KMS-11 (cell line): ENCODE measurements around the gene HYAL1.

Experiments used
- H2AFZ ChIP-seq: fragments of 200-600 bp; sonication (generic); 2 replicates; pipeline ENCODE4 v1.6.1; 2016; ENCODE audit warnings: antibody characterized with exemption, mixed run types, low read depth
- H3K27ac ChIP-seq: fragments of 200-600 bp; sonication (generic); 2 replicates; pipeline ENCODE4 v1.6.1; 2016; ENCODE audit warnings: mild to moderate bottlenecking, mixed run types
- H3K27me3 ChIP-seq: fragments of 200-600 bp; sonication (generic); 2 replicates; pipeline ENCODE4 v1.6.1; 2017; ENCODE audit warnings: mild to moderate bottlenecking, low read depth, mixed run types, moderate library complexity; ENCODE audit not compliant: insufficient read depth
- H3K36me3 ChIP-seq: fragments of 200-600 bp; sonication (generic); 2 replicates; pipeline ENCODE4 v1.6.1; 2017; ENCODE audit warnings: mild to moderate bottlenecking, mixed run types; ENCODE audit not compliant: insufficient read depth
- H3K4me1 ChIP-seq: fragments of 200-600 bp; sonication (generic); 2 replicates; pipeline ENCODE4 v1.6.1; 2016; ENCODE audit warnings: mild to moderate bottlenecking, low read depth, mixed run types; ENCODE audit not compliant: poor library complexity, severe bottlenecking
- H3K4me2 ChIP-seq: fragments of 200-600 bp; sonication (generic); 2 replicates; pipeline ENCODE4 v1.7.0; 2016; ENCODE audit warnings: mild to moderate bottlenecking, mixed run types
- H3K4me3 ChIP-seq: fragments of 200-600 bp; sonication (generic); IDR thresholded peaks from 2 replicates; pipeline ENCODE4 v1.6.1; 2017; ENCODE audit warnings: low read depth, low read length, mixed read lengths; ENCODE audit not compliant: insufficient read depth
- H3K79me2 ChIP-seq: fragments of 200-600 bp; sonication (generic); 2 replicates; pipeline ENCODE4 v1.6.1; 2016; ENCODE audit warnings: low read depth, mixed run types; ENCODE audit not compliant: insufficient read depth
- H3K9ac ChIP-seq: fragments of 200-600 bp; sonication (generic); 2 replicates; pipeline ENCODE4 v1.6.1; 2016; ENCODE audit warnings: mild to moderate bottlenecking, mixed run types
- H4K20me1 ChIP-seq: fragments of 200-600 bp; sonication (generic); 2 replicates; pipeline ENCODE4 v1.6.1; 2016; ENCODE audit warnings: mild to moderate bottlenecking, mixed run types; ENCODE audit not compliant: insufficient read depth
- TF ChIP-seq, protein P1 (sequence below): fragments of 200-600 bp; sonication (generic); conservative IDR thresholded peaks from 2 replicates; pipeline ENCODE4 v1.6.1; 2017; ENCODE audit warnings: low read depth, mild to moderate bottlenecking, antibody characterized with exemption, low read length, moderate library complexity, mixed read lengths

The HYAL1 gene

GRCh38 chr3:50299638-50299928, 3.8 kb downstream of the HYAL1 start:
- Histone ChIP-seq H3K4me3 (no peak overlapping the region), H3K4me1 (peaks cover 15% of the 10 kb centered on the region), H3K36me3 (no peaks in the 10 kb centered on the region), H2AFZ (peak overlapping the region; percentile 42; the same call in 1 of the 2 replicates), H3K27me3 (no peaks in the 10 kb centered on the region), H4K20me1 (no peaks in the 10 kb centered on the region), H3K4me2 (peak overlapping the region; percentile 58), H3K27ac (peak overlapping the region; percentile 10; the same call in 1 of the 2 replicates), H3K9ac (peak overlapping the region; percentile 51; the same call in 1 of the 2 replicates), H3K79me2 (no peaks in the 10 kb centered on the region)
- TF ChIP-seq, protein P1, sequence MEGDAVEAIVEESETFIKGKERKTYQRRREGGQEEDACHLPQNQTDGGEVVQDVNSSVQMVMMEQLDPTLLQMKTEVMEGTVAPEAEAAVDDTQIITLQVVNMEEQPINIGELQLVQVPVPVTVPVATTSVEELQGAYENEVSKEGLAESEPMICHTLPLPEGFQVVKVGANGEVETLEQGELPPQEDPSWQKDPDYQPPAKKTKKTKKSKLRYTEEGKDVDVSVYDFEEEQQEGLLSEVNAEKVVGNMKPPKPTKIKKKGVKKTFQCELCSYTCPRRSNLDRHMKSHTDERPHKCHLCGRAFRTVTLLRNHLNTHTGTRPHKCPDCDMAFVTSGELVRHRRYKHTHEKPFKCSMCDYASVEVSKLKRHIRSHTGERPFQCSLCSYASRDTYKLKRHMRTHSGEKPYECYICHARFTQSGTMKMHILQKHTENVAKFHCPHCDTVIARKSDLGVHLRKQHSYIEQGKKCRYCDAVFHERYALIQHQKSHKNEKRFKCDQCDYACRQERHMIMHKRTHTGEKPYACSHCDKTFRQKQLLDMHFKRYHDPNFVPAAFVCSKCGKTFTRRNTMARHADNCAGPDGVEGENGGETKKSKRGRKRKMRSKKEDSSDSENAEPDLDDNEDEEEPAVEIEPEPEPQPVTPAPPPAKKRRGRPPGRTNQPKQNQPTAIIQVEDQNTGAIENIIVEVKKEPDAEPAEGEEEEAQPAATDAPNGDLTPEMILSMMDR, result no peak

- H3K79me2 ChIP-seq, result no peaks in the 10 kb centered on the region
- H3K9ac ChIP-seq, result peak within 1 kb of the TSS; percentile 51; the same call in 1 of the 2 replicates
- H2AFZ ChIP-seq, result peak within 1 kb of the TSS; percentile 59; the same call in 1 of the 2 replicates
- peaks cover 15% of the 10 kb centered on the region for H3K4me1 ChIP-seq
- no peaks in the 10 kb centered on the region for H3K36me3 ChIP-seq
- TF ChIP-seq, protein P1, result peak; percentile 34
- H3K27ac ChIP-seq, result peak within 1 kb of the TSS; percentile 34
- peak within 1 kb of the TSS; percentile 58 for H3K4me2 ChIP-seq
- peak within 1 kb of the TSS; percentile 64 for H3K4me3 ChIP-seq
- no peaks in the 10 kb centered on the region for H4K20me1 ChIP-seq
- no peaks in the 10 kb centered on the region for H3K27me3 ChIP-seq
These were observed 4.3 kb downstream of the HYAL1 start, which contains the start of the genes HYAL3 and NAA80 for GRCh38 chr3:50298836-50299637. Gene HYAL3, minus strand, starts transcription at chr3:50299405. Its CDS starts 3,803 bp downstream, at chr3:50295602. Gene NAA80, minus strand, starts transcription at chr3:50299405. Its CDS starts 1,942 bp downstream, at chr3:50297463.

DNA sequence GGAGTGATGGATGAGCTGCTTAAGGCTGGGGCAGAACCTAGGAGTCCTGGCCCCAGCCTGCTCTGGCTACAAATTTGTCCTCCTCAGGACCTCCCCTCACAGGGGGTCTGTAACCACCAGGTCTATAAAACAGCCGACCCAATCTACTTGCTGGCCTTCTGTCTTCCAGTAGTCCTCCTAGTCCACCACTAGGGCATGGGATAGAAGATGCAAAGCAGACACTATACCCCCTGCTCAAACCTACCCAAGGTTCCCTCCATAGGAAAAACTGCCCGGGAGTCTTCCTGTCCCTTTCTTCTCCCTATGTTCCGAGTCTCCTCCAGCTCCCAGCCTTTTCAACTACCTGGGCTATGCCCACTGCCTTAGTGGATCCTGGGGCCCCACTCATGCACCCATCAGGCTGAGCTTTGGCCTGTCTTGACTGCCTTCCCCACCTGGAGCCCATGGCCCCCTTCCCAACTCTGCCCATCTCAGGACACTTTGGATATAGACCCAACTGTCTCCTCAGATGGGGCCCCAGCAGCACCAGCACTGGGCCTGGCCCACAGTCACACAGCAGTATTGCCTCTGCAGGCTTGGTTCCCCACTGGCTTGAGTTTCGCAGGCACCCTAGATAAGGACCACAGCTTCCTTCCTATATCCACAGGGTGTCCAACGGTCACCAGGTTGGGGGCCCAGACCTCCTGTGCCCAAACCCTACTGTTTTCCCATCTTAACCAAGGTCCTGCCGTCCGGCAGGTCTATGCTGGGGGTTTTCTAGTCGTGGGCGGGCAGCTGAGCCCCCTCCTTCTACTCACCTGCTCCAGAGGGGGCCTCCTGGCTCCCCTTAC, 5.3 kb downstream of the HYAL1 start:
- peaks cover 17% of the 10 kb centered on the region for H3K4me1 ChIP-seq
- H2AFZ ChIP-seq, result no peak overlapping the region
- no peaks in the 10 kb centered on the region for H3K36me3 ChIP-seq
- H4K20me1 ChIP-seq, result no peaks in the 10 kb centered on the region
- no peak overlapping the region for H3K9ac ChIP-seq
- H3K27ac ChIP-seq, result no peak overlapping the region
- peak overlapping the region; percentile 64 for H3K4me3 ChIP-seq
- H3K27me3 ChIP-seq, result no peaks in the 10 kb centered on the region
- H3K79me2 ChIP-seq, result no peaks in the 10 kb centered on the region
- TF ChIP-seq, protein P1, result no peak
- H3K4me2 ChIP-seq, result peak overlapping the region; percentile 51; the same call in 1 of the 2 replicates

GRCh38 chr3:50297384-50297775, 6.0 kb downstream of the HYAL1 start:
- TF ChIP-seq, protein P1, result no peak
- Histone ChIP-seq H3K27me3 (no peaks in the 10 kb centered on the region), H3K36me3 (no peaks in the 10 kb centered on the region), H3K4me2 (no peak overlapping the region), H4K20me1 (no peaks in the 10 kb centered on the region), H3K4me3 (no peak overlapping the region), H3K27ac (no peak overlapping the region), H2AFZ (no peak overlapping the region), H3K9ac (no peak overlapping the region), H3K4me1 (peaks cover 22% of the 10 kb centered on the region), H3K79me2 (no peaks in the 10 kb centered on the region)
